Gastroesophageal sphincter (tissue), 3 donors: ENCODE results near the gene CFL1.
A peak's percentile ranks its signal among the peaks of the same experiment; 100 is the strongest.

Experiments
- POLR2AphosphoS5 ChIP-seq: sonication (generic); formaldehyde crosslinking; IDR thresholded peaks from one replicate; pipeline ENCODE4 v1.6.1; 2017; ENCODE audit warnings: antibody characterized with exemption
- TF ChIP-seq, protein P1 (sequence below), 4 experiments: fragments of 200-600 bp in 2 of 4; fragments of 450-650 bp in 2 of 4; sonication (generic) in 1 of 4; IDR thresholded peaks; one replicate each; pipeline ENCODE4 v1.5.1; 2017 to 2019; ENCODE audit warnings: antibody characterized with exemption in 4 of 4, mild to moderate bottlenecking in 2 of 4, moderate library complexity in 2 of 4

GRCh38 chr11:65868076-65868667 is 10.2 kb upstream of the CFL1 start:
- TF ChIP-seq POLR2AphosphoS5 = peak; percentile 25
- TF ChIP-seq, protein P1, sequence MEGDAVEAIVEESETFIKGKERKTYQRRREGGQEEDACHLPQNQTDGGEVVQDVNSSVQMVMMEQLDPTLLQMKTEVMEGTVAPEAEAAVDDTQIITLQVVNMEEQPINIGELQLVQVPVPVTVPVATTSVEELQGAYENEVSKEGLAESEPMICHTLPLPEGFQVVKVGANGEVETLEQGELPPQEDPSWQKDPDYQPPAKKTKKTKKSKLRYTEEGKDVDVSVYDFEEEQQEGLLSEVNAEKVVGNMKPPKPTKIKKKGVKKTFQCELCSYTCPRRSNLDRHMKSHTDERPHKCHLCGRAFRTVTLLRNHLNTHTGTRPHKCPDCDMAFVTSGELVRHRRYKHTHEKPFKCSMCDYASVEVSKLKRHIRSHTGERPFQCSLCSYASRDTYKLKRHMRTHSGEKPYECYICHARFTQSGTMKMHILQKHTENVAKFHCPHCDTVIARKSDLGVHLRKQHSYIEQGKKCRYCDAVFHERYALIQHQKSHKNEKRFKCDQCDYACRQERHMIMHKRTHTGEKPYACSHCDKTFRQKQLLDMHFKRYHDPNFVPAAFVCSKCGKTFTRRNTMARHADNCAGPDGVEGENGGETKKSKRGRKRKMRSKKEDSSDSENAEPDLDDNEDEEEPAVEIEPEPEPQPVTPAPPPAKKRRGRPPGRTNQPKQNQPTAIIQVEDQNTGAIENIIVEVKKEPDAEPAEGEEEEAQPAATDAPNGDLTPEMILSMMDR (IDR thresholded peaks at IDR 0.05) = no peak
